Left renal pelvis (tissue), 4 donors: ENCODE data around the gene AGBL4. TPM values are rescaled to one million over a fixed set of nuclear protein-coding genes. Genes with fewer than 3 reads are reported as not detected.
A peak's percentile ranks its signal among the peaks of the same experiment; 100 is the strongest.
"Not testable (repeated sequence)": the region's sequence is repeated elsewhere in the genome, so short reads cannot be mapped to it uniquely, and the experiment has no call there.

Experiments
- DNase-seq, 4 donors: peaks; one replicate each; pipeline ENCODE4 v3.0.0-alpha.2; 2013; ENCODE audit warnings: low read depth in 4 of 4, low spot score in 3 of 4
- polyA plus RNA-seq, 4 donors: library from polyadenylated mRNA; unstranded; fragments of 120-200 nt; gene quantifications; one replicate each; pipeline ENCODE4 v1.2.1, GENCODE V29; 2013; ENCODE audit not compliant: insufficient read length in 4 of 4

Gene AGBL4
- polyA plus RNA-seq, 4 donors: 0.31 to 1.3 (median 1.1) TPM

DNA sequence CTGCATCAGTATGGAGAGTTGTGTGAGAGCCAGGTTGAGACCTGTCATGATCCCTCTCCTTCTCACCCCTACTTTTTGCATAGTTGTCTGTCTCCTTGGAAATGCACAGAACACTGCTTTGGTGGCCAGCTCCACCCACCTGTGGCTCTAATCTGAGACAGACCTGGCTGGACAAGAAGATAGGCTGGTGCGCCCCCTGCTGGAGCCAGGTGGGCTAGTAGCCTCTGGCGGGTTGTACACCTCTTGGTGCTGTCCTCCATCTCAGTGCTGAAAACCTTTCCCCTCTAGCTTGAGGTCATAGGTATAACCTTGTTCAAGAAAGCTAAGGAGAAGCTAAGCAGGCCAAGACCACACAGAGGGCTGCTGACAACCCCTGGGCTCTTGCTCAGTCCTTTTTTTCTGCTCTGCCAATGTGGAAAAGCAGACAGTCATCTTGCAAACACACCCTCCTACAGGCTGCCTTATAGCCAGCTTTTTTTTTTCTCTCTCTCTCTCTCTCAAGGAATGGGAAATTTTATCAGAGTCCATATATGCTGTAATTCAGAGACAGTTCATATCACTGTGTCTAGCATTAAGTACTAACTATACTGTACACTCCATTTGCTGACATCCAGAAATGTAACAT lies 1492.9 kb downstream of the AGBL4 start:
- peak; percentile 29 to 70 (median 46) for DNase-seq

DNA sequence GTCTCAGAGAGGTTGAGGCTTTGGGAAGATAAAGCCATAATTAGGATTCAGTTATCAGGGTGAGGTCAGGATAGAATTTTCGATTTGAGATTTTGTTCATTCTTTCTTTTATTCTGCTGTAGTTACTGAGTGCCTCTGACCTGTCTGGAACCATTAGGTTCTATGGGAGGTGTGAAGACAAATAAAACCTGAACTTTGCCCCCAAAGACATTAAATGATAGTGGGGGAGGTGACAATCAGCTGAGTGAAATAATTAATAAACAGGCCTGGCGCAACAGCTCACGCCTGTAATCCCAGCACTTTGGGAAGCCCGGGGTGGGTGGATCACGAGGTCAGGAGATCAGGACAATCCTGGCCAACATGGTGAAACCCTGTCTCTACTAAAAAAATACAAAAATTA lies 1496.7 kb downstream of the AGBL4 start:
- DNase-seq: no peak

DNA sequence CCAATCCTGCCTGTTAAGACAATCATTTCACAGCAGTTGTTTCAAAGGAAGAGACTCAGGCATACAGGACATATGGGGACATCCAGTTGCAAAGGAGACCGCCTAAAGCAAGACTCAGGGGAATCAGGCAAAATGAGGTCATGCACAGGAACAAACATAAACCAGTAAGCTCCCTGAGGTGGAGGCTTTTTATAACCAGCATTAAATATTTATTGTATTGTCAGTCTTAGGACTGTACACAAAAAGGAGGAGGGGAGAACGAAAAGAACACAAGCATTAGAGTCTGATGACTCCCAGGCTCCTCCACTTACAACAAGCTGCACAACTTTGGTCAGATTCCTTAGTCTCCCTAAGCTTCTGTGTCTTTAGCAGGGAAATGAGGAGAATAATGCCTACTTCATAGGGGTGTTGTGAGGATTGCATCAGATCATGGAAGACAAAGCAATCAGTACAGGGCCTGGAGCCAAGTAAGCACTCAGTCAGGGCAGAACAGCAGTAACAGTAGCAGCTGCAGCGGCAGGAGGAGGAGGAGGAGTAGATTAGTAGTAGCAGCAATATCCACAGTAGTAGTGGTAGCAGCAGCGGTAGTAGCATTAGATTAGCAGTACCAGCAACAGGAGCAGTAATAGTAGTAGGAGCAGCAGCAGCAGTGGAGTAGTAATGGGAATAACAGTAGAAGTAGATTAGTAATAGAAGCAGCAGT lies 1497.6 kb downstream of the AGBL4 start:
- no peak for DNase-seq

- DNase-seq: no peak
These were observed 1498.8 kb downstream of the AGBL4 start for GRCh38 chr1:48524892-48525467.

DNA sequence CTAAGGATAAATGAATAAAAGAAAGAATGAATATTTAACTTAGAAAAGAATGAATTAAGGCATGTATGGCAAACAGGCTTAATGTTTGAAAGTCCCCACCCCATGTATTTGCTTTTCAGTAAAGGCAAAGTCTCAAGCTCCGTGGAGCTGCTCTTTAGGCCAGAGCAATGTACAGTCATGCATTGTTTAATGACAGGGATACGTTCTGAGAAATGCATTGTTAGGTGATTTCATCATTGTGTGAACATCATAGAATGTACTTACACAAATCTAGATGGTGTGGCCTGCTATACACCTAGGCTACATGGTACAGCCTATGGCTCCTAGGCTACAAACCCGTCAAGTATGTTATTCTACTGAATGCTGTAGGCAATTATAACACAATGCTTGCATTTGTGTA lies 1500.2 kb downstream of the AGBL4 start:
- DNase-seq: no peak

DNA sequence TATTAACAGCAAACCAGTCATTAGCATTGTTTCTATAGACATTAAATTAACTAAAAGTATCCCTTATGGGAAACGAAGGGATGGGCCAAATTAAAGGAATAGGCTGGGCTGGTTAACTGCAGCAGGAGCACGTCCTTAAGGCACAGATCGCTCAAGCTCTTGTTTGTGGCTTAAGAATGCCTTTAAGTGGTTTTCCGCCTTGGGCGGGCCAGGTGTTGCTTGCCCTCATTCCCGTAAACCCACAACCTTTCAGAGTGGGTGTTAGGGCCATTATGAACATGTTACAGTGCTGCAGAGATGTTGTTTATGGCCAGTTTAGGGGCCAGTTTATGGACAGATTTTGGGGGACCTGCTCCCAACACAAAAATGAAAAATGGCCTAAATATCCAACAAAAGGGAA lies 1503.9 kb downstream of the AGBL4 start:
- DNase-seq: not testable (repeated sequence)

- no peak for DNase-seq
These were observed 1516.9 kb downstream of the AGBL4 start for GRCh38 chr1:48506870-48507269.

GRCh38 chr1:48500541-48501450 lies 1523.0 kb downstream of the AGBL4 start:
- no peak for DNase-seq

- no peak for DNase-seq
These were observed 1524.5 kb downstream of the AGBL4 start for GRCh38 chr1:48499211-48499735.

DNA sequence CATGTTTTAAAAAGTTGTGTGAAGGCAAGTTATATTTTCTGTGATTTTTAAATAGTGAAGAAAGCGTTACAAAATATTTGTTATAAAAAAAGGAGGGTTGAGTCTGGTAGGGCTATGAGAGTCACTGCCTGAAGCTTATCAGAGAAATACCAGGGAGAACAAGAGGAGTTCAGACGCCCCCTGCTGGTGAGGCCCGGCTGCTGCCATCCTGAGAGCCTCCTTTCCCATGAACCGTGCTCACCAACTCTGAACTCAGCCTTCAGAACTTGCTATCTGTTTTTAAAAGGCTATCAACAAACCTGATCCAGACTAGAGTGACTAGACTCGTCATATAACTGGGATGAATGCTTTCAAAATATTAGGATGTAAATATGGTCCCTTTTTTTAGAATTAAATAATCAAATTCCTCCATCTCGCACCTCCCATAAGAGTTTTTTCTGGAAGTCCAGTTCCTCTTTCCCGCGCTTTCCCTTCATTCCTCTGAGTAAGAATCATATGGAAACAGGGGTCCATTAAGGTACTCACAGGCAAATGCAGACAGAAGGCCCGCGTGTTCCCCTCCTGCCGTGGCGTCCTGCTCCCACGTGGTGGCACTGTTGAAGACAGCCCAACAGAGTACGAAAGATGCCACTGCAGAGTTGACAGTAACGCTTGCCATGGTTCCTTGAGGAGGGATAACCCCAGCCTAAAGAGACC lies 1525.5 kb downstream of the AGBL4 start:
- DNase-seq: peak; percentile 27 to 56 (median 49)

DNA sequence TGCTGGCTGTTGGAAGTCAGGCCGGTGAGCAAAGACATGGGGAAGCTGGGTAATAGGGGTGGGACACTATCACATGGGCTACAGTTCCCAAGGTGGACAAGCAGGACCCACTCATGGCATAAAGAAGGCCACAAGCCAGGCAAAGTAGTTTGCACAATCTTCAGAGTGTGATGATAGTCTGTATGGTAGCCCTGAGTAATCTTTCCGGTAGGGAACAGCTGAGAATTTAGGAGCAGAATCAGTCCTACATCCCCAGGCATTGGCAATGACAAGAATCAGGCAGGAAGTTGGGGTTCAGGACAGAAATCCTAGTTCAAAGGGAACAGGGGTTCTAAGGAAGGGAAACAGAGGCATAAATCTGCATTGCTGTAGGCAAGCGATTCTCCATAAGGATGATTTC lies 1527.8 kb downstream of the AGBL4 start:
- no peak for DNase-seq

DNA sequence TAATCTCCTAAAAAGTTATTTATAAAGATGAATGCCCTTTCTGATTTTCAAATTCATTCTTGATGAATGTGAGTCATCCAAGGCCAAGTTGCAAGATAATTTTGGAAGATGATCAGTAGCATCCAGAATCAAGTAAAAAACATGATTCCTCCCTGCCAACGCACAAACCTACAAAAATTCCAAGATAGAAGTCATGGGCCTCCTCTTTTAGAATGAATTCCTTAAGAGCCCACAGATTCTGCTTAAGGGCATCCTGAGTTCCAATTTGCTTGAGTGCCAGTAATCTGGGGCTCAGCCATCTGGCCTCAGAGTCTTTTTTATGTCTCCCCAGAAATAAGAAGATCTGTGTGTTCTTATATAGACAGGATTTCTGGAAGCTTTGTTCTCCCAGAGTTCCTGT lies 1528.6 kb downstream of the AGBL4 start:
- no peak for DNase-seq

GRCh38 chr1:48493970-48494769 lies 1529.6 kb downstream of the AGBL4 start:
- peak in 2 of 4 donors; percentile 48 to 52 for DNase-seq

- DNase-seq: no peak
These were observed 1530.7 kb downstream of the AGBL4 start for GRCh38 chr1:48493041-48493440.

- no peak for DNase-seq
These were observed 1531.4 kb downstream of the AGBL4 start for GRCh38 chr1:48492392-48492791.

DNA sequence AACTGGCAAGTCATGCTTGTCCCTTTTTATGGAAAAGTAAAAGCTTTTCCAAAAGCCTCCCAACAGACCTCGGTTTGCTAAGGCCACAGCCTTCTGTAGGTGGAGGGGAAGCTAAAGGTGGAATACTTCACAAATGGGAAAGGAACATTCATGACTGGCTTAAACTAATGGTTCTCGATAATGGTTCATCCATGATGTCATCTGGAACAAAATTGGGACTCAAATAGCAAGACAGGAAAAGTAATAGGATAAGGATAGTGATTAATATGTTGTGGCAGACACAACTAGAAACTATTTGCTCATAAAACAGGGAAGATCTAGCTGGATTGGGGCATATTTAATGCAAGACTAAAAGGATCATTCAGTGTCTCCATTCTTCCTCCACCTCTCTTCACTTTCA lies 1535.0 kb downstream of the AGBL4 start:
- DNase-seq: no peak
